Measurements from ENCODE around the gene VGLL3. TPM values are rescaled to one million over a fixed set of nuclear protein-coding genes. Genes with fewer than 3 reads are reported as not detected.

Gene VGLL3
- total RNA-seq, 8 experiments from 2014 or later, result 0.32 to 207 (median 14.4) TPM

- Histone ChIP-seq H3K27ac (no peak overlapping the region), H3K4me3 (no peak overlapping the region), H3K4me1 (replicated peaks in 1 of 2) (no peaks in the 10 kb centered on the region)
- no peak for ATAC-seq (replicated peaks in 6 of 8)
- in situ Hi-C loops (cut with MboI; ENCODE audit: low pct_unique_long_range_greater_than_20kb in 2 of 9, low sequenced_read_pairs in 9 of 9, unreplicated experiment in 9 of 9), result no loop called here
- 54 to 100% (median 82%) methylated on average over 1 to 4 of the region's 4 CpGs for WGBS, 10 experiments
These were observed 10.0 kb upstream of the VGLL3 start for GRCh38 chr3:87000940-87001339.

- Histone ChIP-seq H3K4me1 (replicated peaks in 1 of 2) (no peaks in the 10 kb centered on the region), H3K27ac (no peak overlapping the region), H3K4me3 (no peak overlapping the region)
- ATAC-seq (replicated peaks in 6 of 8), result no peak
- WGBS, 10 experiments, result 22 to 100% (median 100%) methylated on average over 1 of the region's 1 CpG; no CpG with 5 or more reads in 3 of the 10 experiments
- in situ Hi-C loops (cut with MboI; ENCODE audit: low pct_unique_long_range_greater_than_20kb in 2 of 9, low sequenced_read_pairs in 9 of 9, unreplicated experiment in 9 of 9), result loop anchor here in 3 of 9 experiments (10.0 to 25.0 kb wide), 3 partner anchors 86 to 211 kb away; no protein-coding TSS in a partner anchor
These were observed 7.6 kb upstream of the VGLL3 start for GRCh38 chr3:86998569-86998968.

GRCh38 chr3:86996261-86996955 is 5.5 kb upstream of the VGLL3 start:
- WGBS, 10 experiments, result 71 to 100% (median 88%) methylated on average over 1 to 5 of the region's 5 CpGs; no CpG with 5 or more reads in 1 of the 10 experiments
- H3K4me3 ChIP-seq, result no peak overlapping the region
- ATAC-seq (replicated peaks in 6 of 8), result no peak
- H3K4me1 ChIP-seq (replicated peaks in 1 of 2), result no peaks in the 10 kb centered on the region
- no peak overlapping the region for H3K27ac ChIP-seq
- in situ Hi-C loops (cut with MboI; ENCODE audit: low pct_unique_long_range_greater_than_20kb in 2 of 9, low sequenced_read_pairs in 9 of 9, unreplicated experiment in 9 of 9), result loop anchor here in 3 of 9 experiments (10.0 to 25.0 kb wide), 3 partner anchors 88 to 209 kb away; no protein-coding TSS in a partner anchor

GRCh38 chr3:86995537-86995936 is 4.6 kb upstream of the VGLL3 start:
- Histone ChIP-seq H3K4me3 (no peak overlapping the region), H3K4me1 (replicated peaks in 1 of 2) (no peaks in the 10 kb centered on the region), H3K27ac (no peak overlapping the region)
- in situ Hi-C loops (cut with MboI; ENCODE audit: low pct_unique_long_range_greater_than_20kb in 2 of 9, low sequenced_read_pairs in 9 of 9, unreplicated experiment in 9 of 9), result loop anchor here in 3 of 9 experiments (10.0 to 25.0 kb wide), 3 partner anchors 89 to 208 kb away; no protein-coding TSS in a partner anchor
- peak in 2 of 8 experiments; percentile 4 to 5 for ATAC-seq (replicated peaks in 6 of 8)
- 0 to 100% (median 85%) methylated on average over 1 to 5 of the region's 5 CpGs; no CpG with 5 or more reads in 2 of the 10 experiments for WGBS, 10 experiments

- no peaks in the 10 kb centered on the region for H3K4me1 ChIP-seq (replicated peaks in 1 of 2)
- in situ Hi-C loops (cut with MboI; ENCODE audit: low pct_unique_long_range_greater_than_20kb in 2 of 9, low sequenced_read_pairs in 9 of 9, unreplicated experiment in 9 of 9), result loop anchor here in 3 of 9 experiments (10.0 to 25.0 kb wide), 3 partner anchors 91 to 206 kb away; no protein-coding TSS in a partner anchor
- ATAC-seq (replicated peaks in 6 of 8), result peak in 1 of 8 experiments; percentile 1
- WGBS, 10 experiments, result 0 to 62% (median 35%) methylated on average over 2 to 7 of the region's 7 CpGs; no CpG with 5 or more reads in 2 of the 10 experiments
- H3K27ac ChIP-seq, result no peak overlapping the region
- H3K4me3 ChIP-seq, result no peak overlapping the region
These were observed 2.8 kb upstream of the VGLL3 start for GRCh38 chr3:86993704-86994103.

GRCh38 chr3:86991840-86992435 is 989 bp upstream of the VGLL3 start:
- Histone ChIP-seq H3K4me3 (peak overlapping the region in 3 of 5 donors; percentile 60 to 80 (median 76)), H3K4me1 (replicated peaks in 1 of 2) (no peaks in the 10 kb centered on the region), H3K27ac (no peak overlapping the region)
- no peak for ATAC-seq (replicated peaks in 6 of 8)
- WGBS, 10 experiments, result 21 to 80% (median 57%) methylated on average over 2 to 7 of the region's 8 CpGs
- in situ Hi-C loops (cut with MboI; ENCODE audit: low pct_unique_long_range_greater_than_20kb in 2 of 9, low sequenced_read_pairs in 9 of 9, unreplicated experiment in 9 of 9), result loop anchor here in 3 of 9 experiments (10.0 to 25.0 kb wide), 3 partner anchors 93 to 205 kb away; no protein-coding TSS in a partner anchor

GRCh38 chr3:86991482-86991815 is 500 bp upstream of the VGLL3 start:
- no peak for ATAC-seq (replicated peaks in 6 of 8)
- Histone ChIP-seq H3K4me1 (replicated peaks in 1 of 2) (no peaks in the 10 kb centered on the region), H3K4me3 (peak overlapping the region; percentile 51 to 80 (median 75)), H3K27ac (no peak overlapping the region)
- WGBS, 10 experiments, result 0 to 86% (median 13%) methylated on average over 1 to 6 of the region's 7 CpGs; no CpG with 5 or more reads in 2 of the 10 experiments
- in situ Hi-C loops (cut with MboI; ENCODE audit: low pct_unique_long_range_greater_than_20kb in 2 of 9, low sequenced_read_pairs in 9 of 9, unreplicated experiment in 9 of 9), result loop anchor here in 3 of 9 experiments (10.0 to 25.0 kb wide), 3 partner anchors 93 to 204 kb away; no protein-coding TSS in a partner anchor

GRCh38 chr3:86990012-86990733 is 776 bp downstream of the VGLL3 start:
- 0 to 80% (median 13%) methylated on average over 2 to 11 of the region's 29 CpGs; no CpG with 5 or more reads in 4 of the 10 experiments for WGBS, 10 experiments
- Histone ChIP-seq H3K4me3 (peak overlapping the region; percentile 51 to 80 (median 75)), H3K4me1 (replicated peaks in 1 of 2) (no peaks in the 10 kb centered on the region), H3K27ac (no peak overlapping the region)
- in situ Hi-C loops (cut with MboI; ENCODE audit: low pct_unique_long_range_greater_than_20kb in 2 of 9, low sequenced_read_pairs in 9 of 9, unreplicated experiment in 9 of 9), result loop anchor here in 3 of 9 experiments (10.0 to 25.0 kb wide), 3 partner anchors 95 to 203 kb away; no protein-coding TSS in a partner anchor
- ATAC-seq (replicated peaks in 6 of 8), result peak in 1 of 8 experiments; percentile 30

- no peak overlapping the region for H3K27ac ChIP-seq
- H3K4me3 ChIP-seq, result peak overlapping the region in 2 of 5 donors; percentile 51 to 76
- WGBS, 10 experiments, result 0 to 88% (median 81%) methylated on average over 1 to 7 of the region's 7 CpGs
- no peaks in the 10 kb centered on the region for H3K4me1 ChIP-seq (replicated peaks in 1 of 2)
- ATAC-seq (replicated peaks in 6 of 8), result no peak
- in situ Hi-C loops (cut with MboI; ENCODE audit: low pct_unique_long_range_greater_than_20kb in 2 of 9, low sequenced_read_pairs in 9 of 9, unreplicated experiment in 9 of 9), result loop anchor here in 3 of 9 experiments (10.0 to 25.0 kb wide), 3 partner anchors 95 to 202 kb away; no protein-coding TSS in a partner anchor
These were observed 1.3 kb downstream of the VGLL3 start for GRCh38 chr3:86989611-86990010.

- H3K4me1 ChIP-seq (replicated peaks in 1 of 2), result no peaks in the 10 kb centered on the region
- H3K27ac ChIP-seq, result no peak overlapping the region
- 0 to 100% (median 68%) methylated on average over 1 of the region's 1 CpG for WGBS, 10 experiments
- in situ Hi-C loops (cut with MboI; ENCODE audit: low pct_unique_long_range_greater_than_20kb in 2 of 9, low sequenced_read_pairs in 9 of 9, unreplicated experiment in 9 of 9), result loop anchor here in 2 of 9 experiments (25.0 kb wide), 2 partner anchors 98 to 202 kb away; no protein-coding TSS in a partner anchor
- H3K4me3 ChIP-seq, result no peak overlapping the region
- no peak for ATAC-seq (replicated peaks in 6 of 8)
These were observed 1.9 kb downstream of the VGLL3 start for GRCh38 chr3:86989006-86989405.

GRCh38 chr3:86988235-86988634 is 2.7 kb downstream of the VGLL3 start:
- Histone ChIP-seq H3K27ac (no peak overlapping the region), H3K4me1 (replicated peaks in 1 of 2) (no peaks in the 10 kb centered on the region), H3K4me3 (no peak overlapping the region)
- ATAC-seq (replicated peaks in 6 of 8), result no peak
- in situ Hi-C loops (cut with MboI; ENCODE audit: low pct_unique_long_range_greater_than_20kb in 2 of 9, low sequenced_read_pairs in 9 of 9, unreplicated experiment in 9 of 9), result loop anchor here in 2 of 9 experiments (25.0 kb wide), 2 partner anchors 99 to 201 kb away; no protein-coding TSS in a partner anchor
- WGBS, 10 experiments, result 0 to 100% (median 82%) methylated on average over 1 to 4 of the region's 4 CpGs; no CpG with 5 or more reads in 1 of the 10 experiments

- no peak overlapping the region for H3K27ac ChIP-seq
- H3K4me1 ChIP-seq (replicated peaks in 1 of 2), result no peaks in the 10 kb centered on the region
- no peak overlapping the region for H3K4me3 ChIP-seq
- no peak for ATAC-seq (replicated peaks in 6 of 8)
- WGBS, 10 experiments, result 0 to 100% (median 100%) methylated on average over 1 of the region's 1 CpG; no CpG with 5 or more reads in 4 of the 10 experiments
- in situ Hi-C loops (cut with MboI; ENCODE audit: low pct_unique_long_range_greater_than_20kb in 2 of 9, low sequenced_read_pairs in 9 of 9, unreplicated experiment in 9 of 9), result loop anchor here in 2 of 9 experiments (25.0 kb wide), 2 partner anchors 100 to 200 kb away; no protein-coding TSS in a partner anchor
These were observed 3.6 kb downstream of the VGLL3 start for GRCh38 chr3:86987421-86987715.

All from motor neuron (in vitro differentiated cells).